HG02610 (cell line): ENCODE results near the gene EFNA2.

Experiments
- ATAC-seq: cut with Tn5 transposase; IDR thresholded peaks from one replicate; pipeline ENCODE4 v1.9.1; 2021; ENCODE audit warnings: mild to moderate bottlenecking, moderate library complexity; ENCODE audit not compliant: unreplicated experiment

Gene EFNA2

GRCh38 chr19:1270854-1271527 is 14.7 kb upstream of the EFNA2 start:
- ATAC-seq: no peak

- no peak for ATAC-seq
These were observed 13.9 kb upstream of the EFNA2 start for GRCh38 chr19:1271528-1272422.

GRCh38 chr19:1272423-1273262 is 13.0 kb upstream of the EFNA2 start:
- no peak for ATAC-seq

- ATAC-seq: no peak
These were observed 12.2 kb upstream of the EFNA2 start for GRCh38 chr19:1273263-1274041.

- no peak for ATAC-seq
These were observed 11.4 kb upstream of the EFNA2 start for GRCh38 chr19:1274081-1274851.

- no peak for ATAC-seq
These were observed 10.8 kb upstream of the EFNA2 start for GRCh38 chr19:1274852-1275259.

- peak; percentile 72 for ATAC-seq
These were observed 10.3 kb upstream of the EFNA2 start, which contains the start of gene FAM174C for GRCh38 chr19:1275260-1275975. FAM174C (plus strand) TSS chr19:1275530; CDS start chr19:1275550, 20 bp downstream.

GRCh38 chr19:1275976-1276627 is 9.6 kb upstream of the EFNA2 start:
- ATAC-seq: no peak

GRCh38 chr19:1276628-1277022 is 9.0 kb upstream of the EFNA2 start:
- no peak for ATAC-seq

- ATAC-seq: no peak
These were observed 8.6 kb upstream of the EFNA2 start for GRCh38 chr19:1277061-1277460.

- no peak for ATAC-seq
These were observed 7.6 kb upstream of the EFNA2 start for GRCh38 chr19:1278074-1278473.

- ATAC-seq: no peak
These were observed 6.7 kb upstream of the EFNA2 start for GRCh38 chr19:1278713-1279660.

- no peak for ATAC-seq
These were observed 5.8 kb upstream of the EFNA2 start for GRCh38 chr19:1279782-1280341.

- ATAC-seq: no peak
These were observed 4.8 kb upstream of the EFNA2 start for GRCh38 chr19:1280636-1281568.

GRCh38 chr19:1281569-1282287 is 3.9 kb upstream of the EFNA2 start:
- ATAC-seq: no peak
